ENCODE results near the gene AP5Z1.

DNA sequence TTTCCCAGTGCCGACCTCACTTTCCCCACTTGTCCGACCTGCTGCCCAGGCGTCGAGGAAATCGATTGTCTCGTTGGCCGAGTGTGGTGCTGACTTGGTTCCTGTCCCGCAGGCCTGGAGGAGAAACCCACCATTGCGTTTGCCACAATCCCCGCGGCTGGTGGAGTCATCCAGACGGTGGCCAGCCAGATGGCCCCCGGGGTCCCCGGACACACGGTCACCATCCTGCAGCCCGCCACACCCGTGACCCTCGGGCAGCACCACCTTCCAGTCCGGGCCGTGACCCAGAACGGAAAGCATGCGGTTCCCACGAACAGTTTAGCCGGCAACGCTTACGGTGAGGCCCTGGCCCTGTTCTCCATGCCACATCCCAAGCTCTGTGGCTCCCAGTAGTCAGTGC lies 14.5 kb upstream of the AP5Z1 start:
- TF ChIP-seq, protein P1, sequence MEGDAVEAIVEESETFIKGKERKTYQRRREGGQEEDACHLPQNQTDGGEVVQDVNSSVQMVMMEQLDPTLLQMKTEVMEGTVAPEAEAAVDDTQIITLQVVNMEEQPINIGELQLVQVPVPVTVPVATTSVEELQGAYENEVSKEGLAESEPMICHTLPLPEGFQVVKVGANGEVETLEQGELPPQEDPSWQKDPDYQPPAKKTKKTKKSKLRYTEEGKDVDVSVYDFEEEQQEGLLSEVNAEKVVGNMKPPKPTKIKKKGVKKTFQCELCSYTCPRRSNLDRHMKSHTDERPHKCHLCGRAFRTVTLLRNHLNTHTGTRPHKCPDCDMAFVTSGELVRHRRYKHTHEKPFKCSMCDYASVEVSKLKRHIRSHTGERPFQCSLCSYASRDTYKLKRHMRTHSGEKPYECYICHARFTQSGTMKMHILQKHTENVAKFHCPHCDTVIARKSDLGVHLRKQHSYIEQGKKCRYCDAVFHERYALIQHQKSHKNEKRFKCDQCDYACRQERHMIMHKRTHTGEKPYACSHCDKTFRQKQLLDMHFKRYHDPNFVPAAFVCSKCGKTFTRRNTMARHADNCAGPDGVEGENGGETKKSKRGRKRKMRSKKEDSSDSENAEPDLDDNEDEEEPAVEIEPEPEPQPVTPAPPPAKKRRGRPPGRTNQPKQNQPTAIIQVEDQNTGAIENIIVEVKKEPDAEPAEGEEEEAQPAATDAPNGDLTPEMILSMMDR (IDR thresholded peaks at IDR 0.05; ENCODE audit: insufficient read depth, low read length) = no peak
- no peak for TF ChIP-seq POLR2AphosphoS5 (IDR thresholded peaks at IDR 0.05; ENCODE audit: low read depth)
- TF ChIP-seq, protein P2, sequence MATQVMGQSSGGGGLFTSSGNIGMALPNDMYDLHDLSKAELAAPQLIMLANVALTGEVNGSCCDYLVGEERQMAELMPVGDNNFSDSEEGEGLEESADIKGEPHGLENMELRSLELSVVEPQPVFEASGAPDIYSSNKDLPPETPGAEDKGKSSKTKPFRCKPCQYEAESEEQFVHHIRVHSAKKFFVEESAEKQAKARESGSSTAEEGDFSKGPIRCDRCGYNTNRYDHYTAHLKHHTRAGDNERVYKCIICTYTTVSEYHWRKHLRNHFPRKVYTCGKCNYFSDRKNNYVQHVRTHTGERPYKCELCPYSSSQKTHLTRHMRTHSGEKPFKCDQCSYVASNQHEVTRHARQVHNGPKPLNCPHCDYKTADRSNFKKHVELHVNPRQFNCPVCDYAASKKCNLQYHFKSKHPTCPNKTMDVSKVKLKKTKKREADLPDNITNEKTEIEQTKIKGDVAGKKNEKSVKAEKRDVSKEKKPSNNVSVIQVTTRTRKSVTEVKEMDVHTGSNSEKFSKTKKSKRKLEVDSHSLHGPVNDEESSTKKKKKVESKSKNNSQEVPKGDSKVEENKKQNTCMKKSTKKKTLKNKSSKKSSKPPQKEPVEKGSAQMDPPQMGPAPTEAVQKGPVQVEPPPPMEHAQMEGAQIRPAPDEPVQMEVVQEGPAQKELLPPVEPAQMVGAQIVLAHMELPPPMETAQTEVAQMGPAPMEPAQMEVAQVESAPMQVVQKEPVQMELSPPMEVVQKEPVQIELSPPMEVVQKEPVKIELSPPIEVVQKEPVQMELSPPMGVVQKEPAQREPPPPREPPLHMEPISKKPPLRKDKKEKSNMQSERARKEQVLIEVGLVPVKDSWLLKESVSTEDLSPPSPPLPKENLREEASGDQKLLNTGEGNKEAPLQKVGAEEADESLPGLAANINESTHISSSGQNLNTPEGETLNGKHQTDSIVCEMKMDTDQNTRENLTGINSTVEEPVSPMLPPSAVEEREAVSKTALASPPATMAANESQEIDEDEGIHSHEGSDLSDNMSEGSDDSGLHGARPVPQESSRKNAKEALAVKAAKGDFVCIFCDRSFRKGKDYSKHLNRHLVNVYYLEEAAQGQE (IDR thresholded peaks at IDR 0.05; ENCODE audit: insufficient replicate concordance, low read depth) = no peak
- no peak for TF ChIP-seq SPI1 (IDR thresholded peaks at IDR 0.05; ENCODE audit: borderline replicate concordance, low read depth)
